IgD-negative memory B cell (primary cell): ENCODE measurements around the gene VIM. TPM values are rescaled to one million over a fixed set of nuclear protein-coding genes. Genes with fewer than 3 reads are reported as not detected.

Experiments used
- H3K27ac Mint-ChIP-seq, 3 donors: one replicate each; pipeline ENCODE4 v1.8.0; 2020 to 2022; ENCODE audit warnings: mild to moderate bottlenecking in 3 of 3, mixed read lengths in 3 of 3, moderate library complexity in 1 of 3
- H3K27me3 Mint-ChIP-seq: one replicate; pipeline ENCODE4 v1.8.0; 2021; ENCODE audit warnings: mixed read lengths
- H3K36me3 Mint-ChIP-seq: one replicate; pipeline ENCODE4 v1.8.0; 2020; ENCODE audit warnings: mild to moderate bottlenecking, mixed read lengths
- H3K4me1 Mint-ChIP-seq, 3 donors: one replicate each; pipeline ENCODE4 v1.8.0; 2020 to 2022; ENCODE audit warnings: mixed read lengths in 3 of 3, mild to moderate bottlenecking in 1 of 3
- H3K4me3 Mint-ChIP-seq, 4 donors: one replicate each; pipeline ENCODE4 v1.8.0; 2020 to 2022; ENCODE audit warnings: mild to moderate bottlenecking in 4 of 4, mixed read lengths in 4 of 4, moderate library complexity in 3 of 4
- H3K9me3 Mint-ChIP-seq, 3 donors: one replicate each; pipeline ENCODE4 v1.8.0; 2020 to 2021; ENCODE audit warnings: mixed read lengths in 3 of 3, mild to moderate bottlenecking in 1 of 3
- polyA plus RNA-seq: library from polyadenylated mRNA; unstranded; fragments of 300-500 nt; fragmentation: Illumina TruSeq; gene quantifications from one replicate; pipeline ENCODE4 v1.2.3, GENCODE V29; 2021

Gene VIM
- polyA plus RNA-seq, 1 donor from 2014 or later = 352 TPM

DNA sequence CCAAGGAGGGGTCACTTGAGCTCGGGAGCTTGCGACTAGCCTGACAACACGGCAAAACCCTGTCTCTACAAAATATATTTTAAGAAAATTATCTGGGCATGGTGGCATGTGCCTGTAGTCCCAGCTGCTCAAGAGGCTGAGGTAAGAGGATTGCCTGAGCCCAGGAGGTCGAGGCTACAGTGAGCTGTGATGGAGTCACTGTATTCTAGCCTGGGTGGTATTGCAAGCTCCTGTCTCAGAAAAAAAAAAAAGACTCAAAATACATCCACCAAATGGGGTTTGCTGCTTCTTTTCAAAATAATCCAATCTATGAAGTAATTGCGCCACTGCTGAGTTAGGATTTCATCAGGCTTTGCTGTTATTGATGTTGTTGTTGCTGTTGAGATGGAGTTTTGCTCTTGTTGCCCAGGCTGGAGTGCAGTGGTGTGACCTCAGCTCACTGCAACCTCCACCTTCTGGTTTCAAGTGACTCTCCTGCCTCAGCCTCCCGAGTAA lies 11.1 kb upstream of the VIM start:
- no peak overlapping the region for H3K4me3 Mint-ChIP-seq
- H3K4me1 Mint-ChIP-seq = peaks cover 3 to 13% (median 7%) of the 10 kb centered on the region in 3 donors
- H3K27ac Mint-ChIP-seq = no peak overlapping the region
- no peaks in the 10 kb centered on the region for H3K36me3 Mint-ChIP-seq
- H3K27me3 Mint-ChIP-seq = no peaks in the 10 kb centered on the region
- no peaks in the 10 kb centered on the region for H3K9me3 Mint-ChIP-seq

DNA sequence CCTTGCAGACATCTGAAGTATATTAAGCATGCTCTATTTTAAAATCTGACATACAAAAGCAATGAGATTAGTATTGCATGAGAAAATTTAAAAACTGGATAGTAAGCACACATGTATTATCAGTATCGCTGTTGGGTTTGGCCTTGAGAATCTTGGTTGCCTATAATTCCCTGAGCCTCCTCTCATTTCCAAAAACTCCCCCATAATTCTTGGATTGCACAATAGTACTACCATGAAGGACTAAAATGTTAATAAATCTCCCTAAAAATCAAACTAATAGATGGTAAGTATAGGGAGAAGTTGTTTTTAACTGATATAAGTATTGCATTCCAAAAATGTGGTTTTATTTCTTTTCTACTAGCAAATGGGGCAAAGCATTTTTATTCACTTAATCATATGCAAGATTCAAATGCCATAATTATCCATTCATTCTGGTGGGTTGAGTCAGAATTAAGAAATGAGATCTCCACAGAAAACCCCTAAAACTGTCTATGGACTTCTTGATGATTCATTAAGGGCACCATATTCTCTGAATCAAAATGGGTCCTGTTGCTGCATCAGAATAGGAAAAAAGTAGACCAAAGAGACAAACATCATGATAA lies 10.3 kb upstream of the VIM start:
- Mint-ChIP-seq H3K4me1 (peaks cover 7 to 18% (median 8%) of the 10 kb centered on the region in 3 donors), H3K27me3 (no peaks in the 10 kb centered on the region), H3K36me3 (no peaks in the 10 kb centered on the region), H3K27ac (no peak overlapping the region), H3K9me3 (no peaks in the 10 kb centered on the region), H3K4me3 (no peak overlapping the region)

- H3K4me3 Mint-ChIP-seq = no peak overlapping the region
- peaks cover 7 to 21% (median 12%) of the 10 kb centered on the region in 3 donors for H3K4me1 Mint-ChIP-seq
- no peaks in the 10 kb centered on the region for H3K27me3 Mint-ChIP-seq
- H3K27ac Mint-ChIP-seq = no peak overlapping the region
- no peaks in the 10 kb centered on the region for H3K36me3 Mint-ChIP-seq
- no peaks in the 10 kb centered on the region for H3K9me3 Mint-ChIP-seq
Observed at GRCh38 chr10:17219024-17219423, 9.0 kb upstream of the VIM start.

DNA sequence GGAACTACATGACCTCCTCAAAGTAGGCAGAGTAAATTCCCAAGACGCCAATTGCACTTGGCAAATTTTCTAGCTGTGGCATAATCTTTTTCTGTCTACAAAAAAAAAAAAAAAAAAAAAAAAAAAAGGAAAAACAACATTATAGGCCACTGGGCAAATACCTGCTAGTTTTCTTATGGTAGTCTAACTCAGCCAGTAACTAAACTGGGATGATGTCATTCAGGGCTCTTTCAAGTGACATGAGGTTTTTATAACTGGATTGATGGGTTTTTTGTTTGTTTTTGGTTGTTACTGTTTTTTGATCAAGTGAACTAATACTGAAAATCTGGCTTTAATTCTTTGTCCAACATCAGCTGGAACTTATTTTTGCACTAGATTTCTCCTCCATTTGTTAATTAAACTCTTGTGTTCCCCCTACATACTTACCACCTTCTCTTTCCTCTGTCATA lies 7.4 kb upstream of the VIM start:
- peaks cover 7 to 21% (median 13%) of the 10 kb centered on the region in 3 donors for H3K4me1 Mint-ChIP-seq
- no peaks in the 10 kb centered on the region for H3K9me3 Mint-ChIP-seq
- H3K36me3 Mint-ChIP-seq = no peaks in the 10 kb centered on the region
- no peak overlapping the region for H3K27ac Mint-ChIP-seq
- peak overlapping the region in 1 of 4 donors; percentile 53 for H3K4me3 Mint-ChIP-seq
- H3K27me3 Mint-ChIP-seq = no peaks in the 10 kb centered on the region

GRCh38 chr10:17222329-17222728 lies 5.7 kb upstream of the VIM start:
- no peak overlapping the region for H3K4me3 Mint-ChIP-seq
- H3K27me3 Mint-ChIP-seq = no peaks in the 10 kb centered on the region
- H3K27ac Mint-ChIP-seq = no peak overlapping the region

DNA sequence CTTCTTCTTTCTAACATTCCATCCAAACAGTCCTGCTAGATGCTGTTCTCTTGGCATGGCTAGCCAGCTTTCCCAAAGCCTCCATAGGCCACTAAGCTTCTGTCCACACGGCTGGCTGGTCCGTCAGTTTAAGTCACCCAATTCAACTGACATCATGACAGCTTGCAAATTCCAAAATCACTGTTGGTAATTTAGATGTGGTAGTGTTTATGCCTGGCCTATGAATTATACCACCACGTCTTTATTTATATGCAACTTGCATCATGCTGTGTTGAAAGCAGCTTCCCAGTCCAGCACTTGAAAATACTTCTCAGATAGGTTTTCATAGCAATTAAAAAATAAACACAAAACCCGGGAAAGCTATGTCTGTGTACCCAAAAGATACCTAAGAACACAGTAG lies 2.2 kb upstream of the VIM start:
- Mint-ChIP-seq H3K36me3 (no peaks in the 10 kb centered on the region), H3K4me1 (peaks cover 18 to 30% (median 27%) of the 10 kb centered on the region in 3 donors), H3K27ac (peak overlapping the region in 1 of 3 donors; percentile 24), H3K9me3 (no peaks in the 10 kb centered on the region), H3K4me3 (no peak overlapping the region), H3K27me3 (no peaks in the 10 kb centered on the region)

More at GRCh38 chr10:17222329-17222728, 5.7 kb upstream of the VIM start:
- Mint-ChIP-seq H3K9me3 (no peaks in the 10 kb centered on the region), H3K4me1 (peaks cover 4 to 25% (median 23%) of the 10 kb centered on the region in 3 donors), H3K36me3 (no peaks in the 10 kb centered on the region)

- H3K4me1 Mint-ChIP-seq = peaks cover 23 to 37% (median 32%) of the 10 kb centered on the region in 3 donors
Observed at GRCh38 chr10:17226891-17227303, 1.1 kb upstream of the VIM start.

DNA sequence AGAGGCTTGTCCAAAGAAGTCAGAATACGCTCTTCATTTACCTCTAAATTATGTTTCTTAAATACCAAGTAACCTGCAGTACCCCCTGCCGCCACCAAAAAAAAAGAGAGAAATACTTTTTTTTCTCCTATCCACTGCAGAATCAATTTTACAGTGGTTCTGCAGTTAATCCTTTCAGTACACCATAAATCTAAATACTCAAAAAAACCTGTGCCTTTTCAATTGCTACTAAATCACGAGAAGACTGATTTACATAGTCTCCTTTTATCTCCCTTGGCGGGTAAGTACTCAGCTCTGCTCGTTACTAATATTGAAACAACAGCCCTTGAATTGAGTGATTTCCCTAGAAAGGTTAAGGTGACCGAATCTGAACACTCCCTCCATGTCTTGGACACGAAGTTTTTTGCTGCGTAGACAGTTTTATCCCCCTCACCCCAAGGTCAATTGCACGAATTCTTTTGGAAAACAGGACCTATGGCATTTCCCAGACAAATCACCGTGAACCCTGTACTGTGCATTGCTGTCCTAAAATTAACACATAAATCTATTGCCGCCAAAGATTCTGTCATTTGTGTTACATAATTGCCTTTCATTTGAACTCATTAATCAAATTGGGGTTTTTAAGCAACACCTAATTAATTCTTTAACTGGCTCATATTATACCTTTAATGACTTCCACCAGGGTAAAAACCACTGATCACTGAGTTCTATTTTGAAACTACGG lies 512 bp upstream of the VIM start:
- Mint-ChIP-seq H3K27me3 (no peaks in the 10 kb centered on the region), H3K27ac (peak overlapping the region; percentile 93 to 99 (median 98)), H3K9me3 (no peaks in the 10 kb centered on the region), H3K4me3 (peak overlapping the region; percentile 95 to 99 (median 98)), H3K4me1 (peaks cover 23 to 38% (median 33%) of the 10 kb centered on the region in 3 donors), H3K36me3 (no peaks in the 10 kb centered on the region)

More at GRCh38 chr10:17226891-17227303, 1.1 kb upstream of the VIM start:
- Mint-ChIP-seq H3K9me3 (no peaks in the 10 kb centered on the region), H3K27ac (peak overlapping the region; percentile 93 to 99 (median 98)), H3K27me3 (no peaks in the 10 kb centered on the region), H3K36me3 (no peaks in the 10 kb centered on the region), H3K4me3 (peak overlapping the region; percentile 95 to 99 (median 98))

- Mint-ChIP-seq H3K36me3 (no peaks in the 10 kb centered on the region), H3K4me1 (peaks cover 23 to 37% (median 30%) of the 10 kb centered on the region in 3 donors), H3K27me3 (no peaks in the 10 kb centered on the region), H3K27ac (peak overlapping the region; percentile 93 to 99 (median 98)), H3K9me3 (no peaks in the 10 kb centered on the region), H3K4me3 (peak overlapping the region; percentile 95 to 99 (median 98))
Observed at GRCh38 chr10:17229016-17229716, 1.1 kb downstream of the VIM start.

- H3K27ac Mint-ChIP-seq = peak overlapping the region; percentile 93 to 99 (median 98)
- no peaks in the 10 kb centered on the region for H3K27me3 Mint-ChIP-seq
- peaks cover 23 to 39% (median 33%) of the 10 kb centered on the region in 3 donors for H3K4me1 Mint-ChIP-seq
- H3K4me3 Mint-ChIP-seq = peak overlapping the region; percentile 95 to 99 (median 98)
- no peaks in the 10 kb centered on the region for H3K9me3 Mint-ChIP-seq
- H3K36me3 Mint-ChIP-seq = peaks cover 3% of the 10 kb centered on the region
Observed at GRCh38 chr10:17229717-17229966, 1.6 kb downstream of the VIM start.

DNA sequence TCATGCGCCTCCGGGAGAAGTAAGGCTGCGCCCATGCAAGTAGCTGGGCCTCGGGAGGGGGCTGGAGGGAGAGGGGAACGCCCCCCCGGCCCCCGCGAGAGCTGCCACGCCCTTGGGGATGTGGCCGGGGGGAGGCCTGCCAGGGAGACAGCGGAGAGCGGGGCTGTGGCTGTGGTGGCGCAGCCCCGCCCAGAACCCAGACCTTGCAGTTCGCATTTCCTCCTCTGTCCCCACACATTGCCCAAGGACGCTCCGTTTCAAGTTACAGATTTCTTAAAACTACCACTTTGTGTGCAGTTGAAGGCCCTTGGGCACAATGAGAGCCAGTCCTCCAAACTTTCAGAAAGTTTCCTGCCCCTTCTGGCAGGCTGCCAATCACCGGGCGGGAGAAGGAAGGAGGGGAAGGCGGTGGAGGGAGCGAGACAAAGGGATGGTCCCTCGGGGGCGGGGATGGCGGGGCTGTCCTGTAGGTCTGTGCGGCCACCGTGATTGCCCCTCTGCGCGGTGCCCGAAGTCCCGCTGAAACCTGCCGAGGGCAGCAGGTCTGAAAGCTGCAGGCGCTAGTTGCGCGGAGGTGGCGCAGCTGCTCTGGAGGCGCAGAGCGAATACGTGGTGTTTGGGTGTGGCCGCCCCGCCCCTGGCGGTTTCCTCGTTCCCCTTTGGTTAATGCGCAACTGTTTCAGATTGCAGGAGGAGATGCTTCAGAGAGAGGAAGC lies 2.1 kb downstream of the VIM start:
- Mint-ChIP-seq H3K27me3 (no peaks in the 10 kb centered on the region), H3K4me1 (peaks cover 23 to 39% (median 31%) of the 10 kb centered on the region in 3 donors), H3K36me3 (peaks cover 3% of the 10 kb centered on the region), H3K27ac (peak overlapping the region; percentile 93 to 99 (median 98)), H3K9me3 (no peaks in the 10 kb centered on the region), H3K4me3 (peak overlapping the region; percentile 95 to 99 (median 98))

DNA sequence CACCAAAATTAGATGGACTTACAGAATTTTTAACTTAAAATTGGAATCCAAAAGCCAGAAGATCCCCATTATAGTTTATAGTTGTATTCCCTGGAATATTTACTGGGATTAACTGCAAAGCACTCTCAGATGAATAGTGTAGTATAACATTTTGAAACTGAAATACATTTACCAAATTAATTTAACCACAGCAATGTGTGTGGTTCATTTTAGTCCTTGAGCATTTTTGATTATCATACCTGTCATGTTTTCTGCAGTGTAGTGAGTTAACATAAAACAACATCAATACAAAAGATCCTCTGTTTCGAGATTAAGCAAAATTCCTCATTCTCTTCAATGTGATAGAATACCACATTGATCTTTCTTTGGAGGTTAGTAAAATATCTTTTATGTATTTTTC lies 3.7 kb downstream of the VIM start:
- Mint-ChIP-seq H3K4me3 (peak overlapping the region in 3 of 4 donors; percentile 49 to 95 (median 73)), H3K27ac (peak overlapping the region in 2 of 3 donors; percentile 31 to 98), H3K27me3 (no peaks in the 10 kb centered on the region), H3K36me3 (peaks cover 4% of the 10 kb centered on the region), H3K4me1 (peaks cover 24 to 35% (median 28%) of the 10 kb centered on the region in 3 donors), H3K9me3 (no peaks in the 10 kb centered on the region)

- no peaks in the 10 kb centered on the region for H3K27me3 Mint-ChIP-seq
- peak overlapping the region in 3 of 4 donors; percentile 49 to 95 (median 73) for H3K4me3 Mint-ChIP-seq
- H3K9me3 Mint-ChIP-seq = no peaks in the 10 kb centered on the region
- peaks cover 18 to 29% (median 23%) of the 10 kb centered on the region in 3 donors for H3K4me1 Mint-ChIP-seq
- peak overlapping the region in 1 of 3 donors; percentile 98 for H3K27ac Mint-ChIP-seq
- H3K36me3 Mint-ChIP-seq = peaks cover 4% of the 10 kb centered on the region
Observed at GRCh38 chr10:17232276-17232960, 4.4 kb downstream of the VIM start.
